ENCODE results near the gene ATP5F1D. TPM values are rescaled to one million over a fixed set of nuclear protein-coding genes. Genes with fewer than 3 reads are reported as not detected.
A peak's percentile ranks its signal among the peaks of the same experiment; 100 is the strongest.

The ATP5F1D gene
- total and polyA plus RNA-seq, 4 donors: 17.4 to 219 (median 144) TPM

GRCh38 chr19:1263188-1263587 is 21.6 kb downstream of the ATP5F1D start:
- H3K27me3 ChIP-seq (ENCODE audit: control insufficient read depth, insufficient read depth, low read length): no peaks in the 10 kb centered on the region
- H3K27ac ChIP-seq (ENCODE audit: low read depth, low read length): peak overlapping the region; percentile 91
- DNase-seq (ENCODE audit: low read depth in 4 of 6, low spot score in 6 of 6): no peak
- WGBS (ENCODE audit: insufficient coverage): 78% methylated on average over 1 of the region's 5 CpGs
- H3K4me1 ChIP-seq (ENCODE audit: control insufficient read depth, insufficient read depth, low read length): peaks cover 91% of the 10 kb centered on the region
- H3K4me3 ChIP-seq (ENCODE audit: low read depth, low read length): no peak overlapping the region
- H3K9me3 ChIP-seq (ENCODE audit: control insufficient read depth, insufficient read depth, low read length): no peaks in the 10 kb centered on the region
- peaks cover 35% of the 10 kb centered on the region for H3K36me3 ChIP-seq (ENCODE audit: control insufficient read depth, insufficient read depth, low read length)

GRCh38 chr19:1264801-1265614 is 23.5 kb downstream of the ATP5F1D start:
- H3K27me3 ChIP-seq (ENCODE audit: control insufficient read depth, insufficient read depth, low read length): no peaks in the 10 kb centered on the region
- peak overlapping the region; percentile 71 for H3K27ac ChIP-seq (ENCODE audit: low read depth, low read length)
- peaks cover 87% of the 10 kb centered on the region for H3K4me1 ChIP-seq (ENCODE audit: control insufficient read depth, insufficient read depth, low read length)
- DNase-seq (ENCODE audit: low read depth in 4 of 6, low spot score in 6 of 6): peak in 1 of 6 donors; percentile 44
- WGBS (ENCODE audit: insufficient coverage): 67% methylated on average over 20 of the region's 26 CpGs
- H3K9me3 ChIP-seq (ENCODE audit: control insufficient read depth, insufficient read depth, low read length): no peaks in the 10 kb centered on the region
- no peak overlapping the region for H3K4me3 ChIP-seq (ENCODE audit: low read depth, low read length)
- H3K36me3 ChIP-seq (ENCODE audit: control insufficient read depth, insufficient read depth, low read length): peaks cover 25% of the 10 kb centered on the region

GRCh38 chr19:1265615-1266128 is 24.1 kb downstream of the ATP5F1D start:
- peak overlapping the region; percentile 71 for H3K27ac ChIP-seq (ENCODE audit: low read depth, low read length)
- H3K27me3 ChIP-seq (ENCODE audit: control insufficient read depth, insufficient read depth, low read length): no peaks in the 10 kb centered on the region
- H3K9me3 ChIP-seq (ENCODE audit: control insufficient read depth, insufficient read depth, low read length): no peaks in the 10 kb centered on the region
- H3K4me1 ChIP-seq (ENCODE audit: control insufficient read depth, insufficient read depth, low read length): peaks cover 87% of the 10 kb centered on the region
- no peak for DNase-seq (ENCODE audit: low read depth in 4 of 6, low spot score in 6 of 6)
- peak overlapping the region; percentile 12 for H3K4me3 ChIP-seq (ENCODE audit: low read depth, low read length)
- WGBS (ENCODE audit: insufficient coverage): 28% methylated on average over 18 of the region's 28 CpGs
- peaks cover 29% of the 10 kb centered on the region for H3K36me3 ChIP-seq (ENCODE audit: control insufficient read depth, insufficient read depth, low read length)

- Histone ChIP-seq H3K36me3 (ENCODE audit: control insufficient read depth, insufficient read depth, low read length) (peaks cover 36% of the 10 kb centered on the region), H3K27me3 (ENCODE audit: control insufficient read depth, insufficient read depth, low read length) (no peaks in the 10 kb centered on the region), H3K4me3 (ENCODE audit: low read depth, low read length) (peak overlapping the region; percentile 24), H3K27ac (ENCODE audit: low read depth, low read length) (peak overlapping the region; percentile 52), H3K4me1 (ENCODE audit: control insufficient read depth, insufficient read depth, low read length) (peaks cover 90% of the 10 kb centered on the region), H3K9me3 (ENCODE audit: control insufficient read depth, insufficient read depth, low read length) (no peaks in the 10 kb centered on the region)
- peak in 2 of 6 donors; percentile 88 to 90 for DNase-seq (ENCODE audit: low read depth in 4 of 6, low spot score in 6 of 6)
- 4% methylated on average over 84 of the region's 84 CpGs for WGBS (ENCODE audit: insufficient coverage)
Observed at GRCh38 chr19:1266129-1266915, 24.8 kb downstream of the ATP5F1D start.

- Histone ChIP-seq H3K36me3 (ENCODE audit: control insufficient read depth, insufficient read depth, low read length) (peaks cover 42% of the 10 kb centered on the region), H3K27me3 (ENCODE audit: control insufficient read depth, insufficient read depth, low read length) (no peaks in the 10 kb centered on the region), H3K4me3 (ENCODE audit: low read depth, low read length) (peak overlapping the region; percentile 24), H3K27ac (ENCODE audit: low read depth, low read length) (peak overlapping the region; percentile 15), H3K9me3 (ENCODE audit: control insufficient read depth, insufficient read depth, low read length) (no peaks in the 10 kb centered on the region), H3K4me1 (ENCODE audit: control insufficient read depth, insufficient read depth, low read length) (peaks cover 90% of the 10 kb centered on the region)
- 1% methylated on average over 59 of the region's 59 CpGs for WGBS (ENCODE audit: insufficient coverage)
- DNase-seq (ENCODE audit: low read depth in 4 of 6, low spot score in 6 of 6): peak in 2 of 6 donors; percentile 86 to 88
Observed at GRCh38 chr19:1266916-1267476, 25.4 kb downstream of the ATP5F1D start.

GRCh38 chr19:1267477-1268225 is 26.1 kb downstream of the ATP5F1D start:
- Histone ChIP-seq H3K4me1 (ENCODE audit: control insufficient read depth, insufficient read depth, low read length) (peaks cover 90% of the 10 kb centered on the region), H3K36me3 (ENCODE audit: control insufficient read depth, insufficient read depth, low read length) (peaks cover 46% of the 10 kb centered on the region), H3K27me3 (ENCODE audit: control insufficient read depth, insufficient read depth, low read length) (no peaks in the 10 kb centered on the region), H3K4me3 (ENCODE audit: low read depth, low read length) (peak overlapping the region; percentile 24), H3K27ac (ENCODE audit: low read depth, low read length) (peak overlapping the region; percentile 88), H3K9me3 (ENCODE audit: control insufficient read depth, insufficient read depth, low read length) (no peaks in the 10 kb centered on the region)
- no peak for DNase-seq (ENCODE audit: low read depth in 4 of 6, low spot score in 6 of 6)
- WGBS (ENCODE audit: insufficient coverage): 15% methylated on average over 30 of the region's 35 CpGs

GRCh38 chr19:1268226-1269064 is 26.9 kb downstream of the ATP5F1D start:
- no peaks in the 10 kb centered on the region for H3K9me3 ChIP-seq (ENCODE audit: control insufficient read depth, insufficient read depth, low read length)
- peak overlapping the region; percentile 88 for H3K4me3 ChIP-seq (ENCODE audit: low read depth, low read length)
- DNase-seq (ENCODE audit: low read depth in 4 of 6, low spot score in 6 of 6): no peak
- peak overlapping the region; percentile 88 for H3K27ac ChIP-seq (ENCODE audit: low read depth, low read length)
- H3K36me3 ChIP-seq (ENCODE audit: control insufficient read depth, insufficient read depth, low read length): peaks cover 52% of the 10 kb centered on the region
- peaks cover 90% of the 10 kb centered on the region for H3K4me1 ChIP-seq (ENCODE audit: control insufficient read depth, insufficient read depth, low read length)
- H3K27me3 ChIP-seq (ENCODE audit: control insufficient read depth, insufficient read depth, low read length): no peaks in the 10 kb centered on the region
- WGBS (ENCODE audit: insufficient coverage): 40% methylated on average over 40 of the region's 40 CpGs

GRCh38 chr19:1269065-1269477 is 27.5 kb downstream of the ATP5F1D start, which contains the start of gene CIRBP:
Gene CIRBP, plus strand, starts transcription at chr19:1269332. Its CDS starts 1,602 bp downstream, at chr19:1270934.
- H3K4me1 ChIP-seq (ENCODE audit: control insufficient read depth, insufficient read depth, low read length): peaks cover 92% of the 10 kb centered on the region
- WGBS (ENCODE audit: insufficient coverage): under 1% methylated on average over 50 of the region's 50 CpGs
- H3K27me3 ChIP-seq (ENCODE audit: control insufficient read depth, insufficient read depth, low read length): no peaks in the 10 kb centered on the region
- H3K36me3 ChIP-seq (ENCODE audit: control insufficient read depth, insufficient read depth, low read length): peaks cover 58% of the 10 kb centered on the region
- H3K4me3 ChIP-seq (ENCODE audit: low read depth, low read length): peak within 1 kb of the TSS; percentile 88
- peak within 1 kb of the TSS; percentile 88 for H3K27ac ChIP-seq (ENCODE audit: low read depth, low read length)
- DNase-seq (ENCODE audit: low read depth in 4 of 6, low spot score in 6 of 6): peak; percentile 88 to 100 (median 98)
- no peaks in the 10 kb centered on the region for H3K9me3 ChIP-seq (ENCODE audit: control insufficient read depth, insufficient read depth, low read length)
